ENCODE measurements around the gene ARHGEF10L.
A peak's percentile ranks its signal among the peaks of the same experiment; 100 is the strongest.
"Not testable (repeated sequence)": the region's sequence is repeated elsewhere in the genome, so short reads cannot be mapped to it uniquely, and the experiment has no call there.

ARHGEF10L gene

GRCh38 chr1:17539477-17540254 lies at the start of gene ARHGEF10L:
Gene ARHGEF10L, plus strand, starts transcription at chr1:17539698. Its CDS starts 40,898 bp downstream, at chr1:17580596.
- DNase-seq (ENCODE audit: low read depth): no peak

GRCh38 chr1:17489768-17490417 lies 49.6 kb upstream of the ARHGEF10L start:
- DNase-seq (ENCODE audit: low read depth): not testable (repeated sequence)

GRCh38 chr1:17490667-17491066 lies 48.8 kb upstream of the ARHGEF10L start:
- not testable (repeated sequence) for DNase-seq (ENCODE audit: low read depth)

GRCh38 chr1:17494114-17494729 lies 45.3 kb upstream of the ARHGEF10L start:
- DNase-seq (ENCODE audit: low read depth): peak; percentile 31

- DNase-seq (ENCODE audit: low read depth): no peak
Measured at GRCh38 chr1:17496419-17496818, 43.1 kb upstream of the ARHGEF10L start.

GRCh38 chr1:17498214-17498613 lies 41.3 kb upstream of the ARHGEF10L start:
- DNase-seq (ENCODE audit: low read depth): no peak

GRCh38 chr1:17502326-17502778 lies 37.1 kb upstream of the ARHGEF10L start:
- DNase-seq (ENCODE audit: low read depth): no peak

GRCh38 chr1:17503146-17503545 lies 36.4 kb upstream of the ARHGEF10L start:
- DNase-seq (ENCODE audit: low read depth): no peak

- DNase-seq (ENCODE audit: low read depth): not testable (repeated sequence)
Measured at GRCh38 chr1:17507200-17507599, 32.3 kb upstream of the ARHGEF10L start.

GRCh38 chr1:17507915-17508314 lies 31.6 kb upstream of the ARHGEF10L start:
- DNase-seq (ENCODE audit: low read depth): no peak

- no peak for DNase-seq (ENCODE audit: low read depth)
Measured at GRCh38 chr1:17509363-17509762, 30.1 kb upstream of the ARHGEF10L start.

GRCh38 chr1:17510138-17510537 lies 29.4 kb upstream of the ARHGEF10L start:
- DNase-seq (ENCODE audit: low read depth): no peak

- no peak for DNase-seq (ENCODE audit: low read depth)
Measured at GRCh38 chr1:17511188-17511587, 28.3 kb upstream of the ARHGEF10L start.

- DNase-seq (ENCODE audit: low read depth): no peak
Measured at GRCh38 chr1:17513131-17513530, 26.4 kb upstream of the ARHGEF10L start.

GRCh38 chr1:17514776-17515175 lies 24.7 kb upstream of the ARHGEF10L start:
- DNase-seq (ENCODE audit: low read depth): no peak

GRCh38 chr1:17515902-17516301 lies 23.6 kb upstream of the ARHGEF10L start:
- DNase-seq (ENCODE audit: low read depth): no peak

- DNase-seq (ENCODE audit: low read depth): no peak
Measured at GRCh38 chr1:17516303-17517214, 22.9 kb upstream of the ARHGEF10L start.

GRCh38 chr1:17520041-17520440 lies 19.5 kb upstream of the ARHGEF10L start:
- no peak for DNase-seq (ENCODE audit: low read depth)

GRCh38 chr1:17520473-17521319 lies 18.8 kb upstream of the ARHGEF10L start:
- DNase-seq (ENCODE audit: low read depth): no peak

GRCh38 chr1:17521946-17522612 lies 17.4 kb upstream of the ARHGEF10L start:
- no peak for DNase-seq (ENCODE audit: low read depth)

Data from activated T-helper 1 cell treated with Interleukin-2 at 50 U/mL for 16 hours (primary cell).